ENCODE results near the gene TCF3. TPM values are rescaled to one million over a fixed set of nuclear protein-coding genes. Genes with fewer than 3 reads are reported as not detected.
A peak's percentile ranks its signal among the peaks of the same experiment; 100 is the strongest.

The TCF3 gene
- polyA plus RNA-seq, 3 donors: 2.4 to 36.2 (median 3.3) TPM

- WGBS (ENCODE audit: insufficient coverage): 0% methylated on average over 20 of the region's 36 CpGs
These were observed 1.5 kb downstream of the TCF3 start for GRCh38 chr19:1650650-1651567.

More at GRCh38 chr19:1650650-1651567, 1.5 kb downstream of the TCF3 start:
- H3K4me2 ChIP-seq (replicated peaks; ENCODE audit: extremely low read depth, low read length, poor library complexity, severe bottlenecking): peak overlapping the region; percentile 90
- peak overlapping the region; percentile 35 for H2AFZ ChIP-seq (ENCODE audit: insufficient read depth, low read depth, low read length, poor library complexity, severe bottlenecking)
- H3K4me3 ChIP-seq (replicated peaks in 1 of 3; ENCODE audit: low read depth in 2 of 3, low read length in 3 of 3): peak overlapping the region; percentile 42 to 74 (median 43)
- Mint-ChIP-seq H3K27me3 (ENCODE audit: low read depth in 3 of 3) (peaks cover 5 to 12% (median 10%) of the 10 kb centered on the region in 3 donors), H3K4me3 (peak overlapping the region; percentile 82 to 91), H3K27ac (peak overlapping the region in 3 of 7 donors; percentile 63 to 75 (median 66)), H3K9me3 (peaks cover 0 to 10% (median 0%) of the 10 kb centered on the region in 7 donors), H3K4me1 (peaks cover 28% of the 10 kb centered on the region), H3K36me3 (peaks cover 14 to 29% of the 10 kb centered on the region in 2 donors)
- no peaks in the 10 kb centered on the region for H3K9me3 ChIP-seq (replicated peaks in 1 of 2; ENCODE audit: control insufficient read depth in 1 of 2, insufficient read depth in 1 of 2, low read length in 2 of 2)
- H4K20me1 ChIP-seq (ENCODE audit: insufficient read depth, low read length): peaks cover 17% of the 10 kb centered on the region
- H3K27me3 ChIP-seq (ENCODE audit: control insufficient read depth in 2 of 2, insufficient read depth in 2 of 2, low read length in 2 of 2): peaks cover 0 to 6% of the 10 kb centered on the region in 2 donors
- peaks cover 32 to 40% of the 10 kb centered on the region in 2 donors for H3K4me1 ChIP-seq (ENCODE audit: control insufficient read depth in 1 of 2, insufficient read depth in 2 of 2, low read length in 2 of 2)
- H3K27ac ChIP-seq (ENCODE audit: low read depth in 1 of 2, low read length in 2 of 2): no peak overlapping the region
- TF ChIP-seq CTCF (IDR thresholded peaks at IDR 0.05): no peak
- intact Hi-C loops (cut with micrococcal nuclease): loop anchor here (1.0 to 5.0 kb wide), 3 partner anchors 44 to 59 kb away; partner anchors contain the start of gene MBD3 (in 1 of the 2)
- peaks cover 17 to 20% of the 10 kb centered on the region in 2 donors for H3K36me3 ChIP-seq (replicated peaks in 1 of 2; ENCODE audit: control insufficient read depth in 1 of 2, insufficient read depth in 2 of 2, low read length in 2 of 2)
- peaks cover 25% of the 10 kb centered on the region for H3K79me2 ChIP-seq (ENCODE audit: insufficient read depth, low read length)
- H3K9ac ChIP-seq (ENCODE audit: insufficient read depth, low read length, poor library complexity, severe bottlenecking): peak overlapping the region; percentile 54
- no peak for DNase-seq
